Vagina (tissue), 2 donors: Measurements from ENCODE around the gene CPA4. TPM values are rescaled to one million over a fixed set of nuclear protein-coding genes. Genes with fewer than 3 reads are reported as not detected.

ENCODE experiments used
- DNase-seq, 2 donors: peaks; one replicate each; pipeline ENCODE4 v3.0.0-alpha.2; 2017; ENCODE audit errors: extremely low spot score in 2 of 2
- H3K27ac ChIP-seq: fragments of 200-600 bp; sonication (generic); one replicate; pipeline ENCODE4 v1.5.1; 2019
- H3K27me3 ChIP-seq: fragments of 200-600 bp; sonication (generic); one replicate; pipeline ENCODE4 v1.5.1; 2019
- H3K36me3 ChIP-seq, 2 donors: fragments of 200-600 bp; sonication (generic); one replicate each; pipeline ENCODE4 v1.5.1; 2017 to 2019
- H3K4me1 ChIP-seq: fragments of 200-600 bp; sonication (generic); one replicate; pipeline ENCODE4 v1.5.1; 2019
- H3K4me3 ChIP-seq, 2 donors: fragments of 200-600 bp; sonication (generic); 1 replicate in 1 of 2; 2 replicates in 1 of 2; pipeline ENCODE4 v1.5.1; 2016 to 2019
- H3K9me3 ChIP-seq: fragments of 200-600 bp; sonication (generic); one replicate; pipeline ENCODE4 v1.5.1; 2019
- POLR2A ChIP-seq, 2 donors: fragments of 450-650 bp; IDR thresholded peaks; one replicate each; pipeline ENCODE4 v1.6.1; 2017; ENCODE audit warnings: antibody characterized with exemption in 2 of 2, mild to moderate bottlenecking in 2 of 2, moderate library complexity in 2 of 2
- POLR2AphosphoS5 ChIP-seq, 2 donors: sonication (generic); formaldehyde crosslinking; IDR thresholded peaks; one replicate each; pipeline ENCODE4 v1.9.0; 2017; ENCODE audit warnings: antibody characterized with exemption in 2 of 2, mild to moderate bottlenecking in 2 of 2, low read depth in 1 of 2; ENCODE audit not compliant: insufficient read depth in 1 of 2
- intact Hi-C: fragments of 100-400 bp; cut with DNase I; formaldehyde crosslinking; loops from one replicate; pipeline ENCODE4 v1.15.1; 2023
- total RNA-seq: library from RNA; depleted of rRNA; stranded (reverse); fragments of >200 nt; gene quantifications from one replicate; pipeline ENCODE4 v1.2.3, GENCODE V29; 2016
- TF ChIP-seq, protein P1 (sequence below), 3 experiments: fragments of 450-650 bp in 2 of 3; fragments of 200-600 bp in 1 of 3; sonication (generic) in 1 of 3; IDR thresholded peaks; one replicate each; pipeline ENCODE4 v1.5.1; 2017 to 2019; ENCODE audit warnings: antibody characterized with exemption in 3 of 3, mild to moderate bottlenecking in 2 of 3, moderate library complexity in 2 of 3

Gene CPA4
- total RNA-seq, 1 donor from 2014 or later: 8.8 TPM

DNA sequence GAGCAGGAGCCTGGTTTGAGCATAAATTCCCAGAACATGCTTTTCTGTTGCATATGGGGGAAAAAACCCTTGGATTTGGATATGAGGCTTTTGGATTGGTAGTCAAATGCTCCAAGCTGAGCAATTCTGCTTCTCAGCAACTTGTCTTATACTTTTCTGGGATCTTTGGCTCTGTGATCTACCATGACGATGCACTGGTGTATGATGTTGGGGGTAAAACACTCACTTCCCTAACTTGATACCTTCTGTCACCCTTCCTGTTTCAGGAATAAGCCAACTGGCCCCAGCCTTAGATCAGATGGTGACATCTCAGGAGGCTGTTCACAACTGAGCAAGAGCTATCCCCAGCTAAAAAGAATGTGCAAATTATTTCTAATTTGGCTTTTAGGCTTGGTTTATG lies 13.1 kb upstream of the CPA4 start:
- H3K9me3 ChIP-seq: no peaks in the 10 kb centered on the region
- peaks cover 5% of the 10 kb centered on the region for H3K4me1 ChIP-seq
- H3K27ac ChIP-seq: no peak overlapping the region
- DNase-seq: no peak
- H3K4me3 ChIP-seq: no peak overlapping the region
- intact Hi-C loops: loop anchor here (5.0 kb wide), 1 partner anchor 712 kb away; no protein-coding TSS in a partner anchor
- H3K27me3 ChIP-seq: no peaks in the 10 kb centered on the region
- no peaks in the 10 kb centered on the region for H3K36me3 ChIP-seq
- TF ChIP-seq, protein P1, sequence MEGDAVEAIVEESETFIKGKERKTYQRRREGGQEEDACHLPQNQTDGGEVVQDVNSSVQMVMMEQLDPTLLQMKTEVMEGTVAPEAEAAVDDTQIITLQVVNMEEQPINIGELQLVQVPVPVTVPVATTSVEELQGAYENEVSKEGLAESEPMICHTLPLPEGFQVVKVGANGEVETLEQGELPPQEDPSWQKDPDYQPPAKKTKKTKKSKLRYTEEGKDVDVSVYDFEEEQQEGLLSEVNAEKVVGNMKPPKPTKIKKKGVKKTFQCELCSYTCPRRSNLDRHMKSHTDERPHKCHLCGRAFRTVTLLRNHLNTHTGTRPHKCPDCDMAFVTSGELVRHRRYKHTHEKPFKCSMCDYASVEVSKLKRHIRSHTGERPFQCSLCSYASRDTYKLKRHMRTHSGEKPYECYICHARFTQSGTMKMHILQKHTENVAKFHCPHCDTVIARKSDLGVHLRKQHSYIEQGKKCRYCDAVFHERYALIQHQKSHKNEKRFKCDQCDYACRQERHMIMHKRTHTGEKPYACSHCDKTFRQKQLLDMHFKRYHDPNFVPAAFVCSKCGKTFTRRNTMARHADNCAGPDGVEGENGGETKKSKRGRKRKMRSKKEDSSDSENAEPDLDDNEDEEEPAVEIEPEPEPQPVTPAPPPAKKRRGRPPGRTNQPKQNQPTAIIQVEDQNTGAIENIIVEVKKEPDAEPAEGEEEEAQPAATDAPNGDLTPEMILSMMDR (IDR thresholded peaks at IDR 0.05): no peak
- no peak for TF ChIP-seq POLR2AphosphoS5 (IDR thresholded peaks at IDR 0.05; ENCODE audit: insufficient read depth in 1 of 2, low read depth in 1 of 2)

GRCh38 chr7:130281260-130281659 lies 11.7 kb upstream of the CPA4 start:
- TF ChIP-seq POLR2A (IDR thresholded peaks at IDR 0.05) (no peak), POLR2AphosphoS5 (IDR thresholded peaks at IDR 0.05; ENCODE audit: insufficient read depth in 1 of 2, low read depth in 1 of 2) (no peak)
- TF ChIP-seq, protein P1 (IDR thresholded peaks at IDR 0.05): no peak
- intact Hi-C loops: loop anchor here (5.0 kb wide), 1 partner anchor 711 kb away; no protein-coding TSS in a partner anchor
- H3K27me3 ChIP-seq: no peaks in the 10 kb centered on the region
- H3K36me3 ChIP-seq: no peaks in the 10 kb centered on the region
- H3K9me3 ChIP-seq: no peaks in the 10 kb centered on the region
- peaks cover 5% of the 10 kb centered on the region for H3K4me1 ChIP-seq
- no peak overlapping the region for H3K27ac ChIP-seq
- H3K4me3 ChIP-seq: no peak overlapping the region
- no peak for DNase-seq

GRCh38 chr7:130286881-130287280 lies 6.1 kb upstream of the CPA4 start:
- intact Hi-C loops: no loop called here
- DNase-seq: no peak
- H3K4me1 ChIP-seq: no peaks in the 10 kb centered on the region

DNA sequence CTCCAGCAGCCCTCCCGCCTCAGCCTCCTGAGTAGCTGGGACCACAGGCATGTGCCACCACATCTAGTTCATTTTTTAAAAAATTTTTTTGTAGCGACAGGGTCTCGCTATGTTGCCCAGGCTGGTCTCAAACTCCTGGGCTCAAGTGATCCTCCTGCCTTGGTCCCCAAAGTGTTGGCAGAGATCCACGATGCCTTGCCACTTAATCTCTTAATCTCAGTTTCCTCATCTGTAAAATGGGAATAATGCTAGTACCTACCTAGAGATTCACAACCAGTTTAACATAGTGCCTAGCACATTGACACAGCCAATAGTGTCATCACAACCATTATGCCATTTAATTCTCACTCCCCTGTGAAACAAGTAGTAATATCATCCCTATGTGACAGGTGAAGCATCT lies 4.8 kb upstream of the CPA4 start:
- Histone ChIP-seq H3K4me1 (peaks cover 3% of the 10 kb centered on the region), H3K36me3 (no peaks in the 10 kb centered on the region), H3K9me3 (no peaks in the 10 kb centered on the region), H3K4me3 (no peak overlapping the region), H3K27me3 (no peaks in the 10 kb centered on the region), H3K27ac (no peak overlapping the region)
- TF ChIP-seq POLR2AphosphoS5 (IDR thresholded peaks at IDR 0.05; ENCODE audit: insufficient read depth in 1 of 2, low read depth in 1 of 2) (no peak), POLR2A (IDR thresholded peaks at IDR 0.05) (no peak)
- TF ChIP-seq, protein P1 (IDR thresholded peaks at IDR 0.05): no peak
- DNase-seq: no peak
- intact Hi-C loops: no loop called here

More at GRCh38 chr7:130286881-130287280, 6.1 kb upstream of the CPA4 start:
- TF ChIP-seq POLR2AphosphoS5 (IDR thresholded peaks at IDR 0.05; ENCODE audit: insufficient read depth in 1 of 2, low read depth in 1 of 2) (no peak), POLR2A (IDR thresholded peaks at IDR 0.05) (no peak)
- TF ChIP-seq, protein P1 (IDR thresholded peaks at IDR 0.05): no peak
- Histone ChIP-seq H3K27ac (no peak overlapping the region), H3K27me3 (no peaks in the 10 kb centered on the region), H3K36me3 (no peaks in the 10 kb centered on the region), H3K4me3 (no peak overlapping the region), H3K9me3 (no peaks in the 10 kb centered on the region)

GRCh38 chr7:130288829-130289228 lies 4.1 kb upstream of the CPA4 start:
- no peaks in the 10 kb centered on the region for H3K9me3 ChIP-seq
- H3K36me3 ChIP-seq: no peaks in the 10 kb centered on the region
- H3K27me3 ChIP-seq: no peaks in the 10 kb centered on the region
- no peak for DNase-seq
- peaks cover 8% of the 10 kb centered on the region for H3K4me1 ChIP-seq
- intact Hi-C loops: no loop called here
- H3K4me3 ChIP-seq: no peak overlapping the region
- TF ChIP-seq POLR2AphosphoS5 (IDR thresholded peaks at IDR 0.05; ENCODE audit: insufficient read depth in 1 of 2, low read depth in 1 of 2): no peak
- TF ChIP-seq POLR2A (IDR thresholded peaks at IDR 0.05): no peak
- TF ChIP-seq, protein P1 (IDR thresholded peaks at IDR 0.05): no peak
- H3K27ac ChIP-seq: no peak overlapping the region
